T-helper 2 cell treated with Interferon-gamma antibody and Interleukin-4, amounts not matched to agents 100 ng/mL and 5 ng/mL, for 36 hours (primary cell): ENCODE data around the gene GLA. TPM values are rescaled to one million over a fixed set of nuclear protein-coding genes. Genes with fewer than 3 reads are reported as not detected.

Source experiments
- intact Hi-C: fragments of 100-400 bp; cut with micrococcal nuclease; formaldehyde crosslinking; loops from one replicate; pipeline ENCODE4 v1.15.1; 2023
- total RNA-seq: library from RNA; stranded (reverse); gene quantifications from 2 replicates; pipeline ENCODE4 v1.2.3, GENCODE V29; 2022

GLA gene
- total RNA-seq, 1 donor from 2014 or later: 30.8 TPM

DNA sequence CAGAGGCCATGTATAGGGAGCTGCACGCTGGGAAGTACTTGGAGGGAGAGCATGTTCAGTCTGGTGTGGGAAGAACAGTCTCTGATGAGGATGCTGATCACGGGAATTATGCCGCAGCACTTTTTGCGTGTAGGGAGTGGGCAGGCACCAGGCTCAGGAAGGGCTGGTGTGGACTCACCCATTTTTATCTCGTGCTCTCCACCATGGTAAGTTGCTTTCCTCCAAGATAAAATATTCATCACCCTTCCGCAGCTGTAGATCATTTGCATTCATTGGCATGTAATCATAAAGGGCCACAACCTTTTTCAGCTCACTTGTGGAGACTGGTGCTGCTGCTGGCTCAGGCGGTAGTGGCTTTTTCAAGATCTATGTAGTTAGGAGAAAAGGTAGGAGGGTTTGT lies 47.3 kb downstream of the GLA start:
- intact Hi-C loops: no loop called here

DNA sequence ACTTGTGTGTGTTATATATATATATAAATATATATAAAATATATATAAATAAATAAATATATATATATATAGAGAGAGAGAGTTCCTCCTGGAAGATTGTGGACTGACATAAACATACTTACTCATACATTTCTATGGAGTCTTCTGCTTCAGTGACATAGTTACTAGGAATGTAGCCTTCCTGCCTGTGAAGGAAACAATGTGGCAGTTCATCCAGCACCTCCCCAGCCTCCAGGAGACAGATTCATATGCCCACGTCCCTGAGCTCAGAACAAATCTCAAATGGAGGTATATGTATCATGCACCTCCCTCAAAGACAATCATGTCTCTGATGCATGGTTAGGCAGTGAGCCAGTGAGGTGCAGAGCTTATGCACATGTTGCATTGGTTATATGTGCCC lies 47.8 kb downstream of the GLA start:
- intact Hi-C loops: no loop called here

DNA sequence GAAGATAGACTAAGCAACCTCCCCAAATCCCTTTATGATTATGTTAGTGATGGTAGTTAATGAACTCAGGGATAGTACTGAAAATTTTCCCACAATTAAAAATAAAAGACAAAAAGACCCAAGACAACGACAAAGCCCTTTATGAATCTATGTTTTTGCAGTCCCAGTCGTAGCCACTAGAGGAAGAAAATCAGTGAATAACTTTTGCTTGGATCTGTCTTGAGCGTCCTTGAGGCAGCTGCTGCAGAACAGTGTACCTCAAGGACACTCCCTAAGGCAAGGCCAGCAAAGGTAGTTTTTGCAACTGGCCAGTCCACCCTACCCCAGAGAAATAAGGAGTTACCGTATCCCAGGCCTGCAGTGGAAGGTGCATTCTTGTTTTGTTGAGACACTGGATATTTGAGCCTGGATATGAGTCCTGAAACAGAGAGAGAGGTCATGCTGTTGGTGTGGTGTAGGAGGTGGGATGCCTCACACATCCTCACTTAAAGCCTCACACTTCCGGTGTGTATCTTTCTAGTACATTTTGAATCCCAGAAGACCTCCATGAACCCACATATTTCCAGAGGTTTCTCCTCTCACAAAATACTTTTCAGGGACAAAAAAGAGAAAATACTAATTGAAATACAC lies 50.4 kb downstream of the GLA start:
- intact Hi-C loops: no loop called here

DNA sequence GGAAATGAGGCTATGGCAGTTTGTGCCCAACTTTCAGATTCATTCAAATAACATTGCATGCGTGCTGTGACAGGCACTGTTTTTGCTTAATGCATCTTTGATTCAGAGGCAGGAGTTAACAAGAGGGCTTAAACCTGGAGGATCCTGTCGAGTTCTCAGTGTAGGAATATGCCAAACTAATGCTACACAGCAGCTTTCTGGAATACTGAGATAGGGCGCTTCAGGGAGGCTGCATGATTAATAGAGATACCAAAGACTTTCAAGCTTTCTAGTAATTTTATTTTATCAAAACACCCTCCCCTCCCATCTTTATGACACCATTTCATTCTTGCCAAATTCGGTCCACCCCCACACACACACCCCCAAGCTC lies 58.5 kb downstream of the GLA start:
- intact Hi-C loops: loop anchor here (2.0 to 5.0 kb wide), 4 partner anchors 60 to 584 kb away; partner anchors contain the start of genes CSTF2, HNRNPH2, TRMT2B and ZMAT1

DNA sequence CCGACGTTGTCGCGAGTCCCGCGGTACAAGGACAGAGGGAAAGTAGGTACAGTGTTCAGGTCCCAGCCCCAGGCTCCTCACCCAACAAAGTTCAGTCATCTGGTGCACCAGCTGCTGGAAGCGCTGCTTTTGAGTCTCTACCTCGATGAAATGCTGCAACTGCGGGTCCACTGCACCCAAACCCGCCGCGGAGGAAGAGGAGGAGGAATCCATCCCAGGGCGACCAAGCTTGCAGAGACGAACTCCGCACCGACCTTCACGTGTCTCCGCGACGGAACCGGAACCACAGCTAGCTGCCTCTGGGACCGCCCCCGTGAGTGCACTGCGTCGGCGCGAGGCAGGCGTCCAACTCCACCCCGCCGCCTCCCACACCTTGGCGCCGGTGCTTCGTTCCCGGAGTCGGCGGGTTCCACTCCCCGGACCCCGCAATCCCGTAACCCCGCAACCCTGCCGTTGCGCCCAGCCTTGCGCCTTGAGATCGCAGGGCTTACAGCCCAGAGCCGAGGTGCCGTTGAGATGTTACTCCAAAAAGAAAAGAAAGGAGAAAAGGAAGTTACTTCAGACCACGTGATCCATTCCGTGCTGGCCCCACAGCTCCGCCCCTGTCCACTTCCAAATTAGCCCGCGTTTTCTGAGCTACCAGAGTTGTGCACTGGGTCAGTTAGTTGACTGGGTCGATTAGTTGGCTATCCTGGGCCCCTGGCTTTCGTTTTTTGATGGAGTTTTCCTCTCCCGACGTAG lies 59.1 kb downstream of the GLA start, which contains the start of gene TIMM8A:
Gene TIMM8A (minus strand): TSS at position 291 of the 741 bp plus-strand sequence. CDS start 78 bp downstream, at position 213.
- intact Hi-C loops: loop anchor here (1.0 to 5.0 kb wide), 5 partner anchors 42 to 584 kb away; partner anchors contain the start of genes CSTF2, HNRNPH2, TRMT2B and ZMAT1

DNA sequence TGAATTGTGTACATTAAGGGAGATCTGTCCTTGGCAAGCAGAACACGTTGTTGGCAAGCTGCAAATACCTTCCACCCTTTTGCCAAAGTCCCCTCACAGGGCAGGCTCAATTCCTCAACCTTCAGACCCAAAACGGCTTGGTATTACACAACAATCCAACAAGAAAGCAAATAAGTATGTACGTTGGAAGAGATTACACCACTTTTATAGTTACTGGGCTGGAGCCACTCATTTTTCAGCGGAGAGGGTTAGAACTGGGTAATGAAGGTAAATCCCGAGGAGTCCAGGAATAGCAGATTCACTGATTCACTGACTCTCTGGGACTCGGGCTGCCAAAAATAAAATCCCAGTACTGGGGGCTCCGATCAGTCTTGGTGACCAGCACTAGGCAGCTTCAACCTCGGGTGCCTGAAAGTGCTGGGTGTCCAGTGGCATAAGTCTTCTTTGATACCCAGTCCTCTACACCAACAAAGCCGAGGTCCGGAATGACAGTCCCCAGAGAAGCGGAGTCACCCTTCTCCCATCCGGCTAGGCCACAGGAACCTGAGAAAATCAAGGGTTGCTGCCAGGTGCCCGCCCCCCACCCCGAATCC lies 59.8 kb downstream of the GLA start:
- intact Hi-C loops: loop anchor here (1.0 to 5.0 kb wide), 5 partner anchors 42 to 585 kb away; partner anchors contain the start of genes CSTF2, HNRNPH2, TRMT2B and ZMAT1

Other genes starting within 250 kb of the GLA start
- 0.82 TPM in 2 replicates for gene DRP2, start 188.1 kb downstream of the GLA start, total RNA-seq
- 0.09 and 0.16 TPM in 2 replicates for gene TAF7L, start 116.6 kb downstream of the GLA start, total RNA-seq
- gene TIMM8A, start 59.2 kb downstream of the GLA start, total RNA-seq: 15.9 and 17.2 TPM in 2 replicates
- not detected in 2 replicates for gene BTK, start 21.7 kb downstream of the GLA start, total RNA-seq
- 256 and 262 TPM in 2 replicates for gene RPL36A, start 16.9 kb downstream of the GLA start, total RNA-seq
- 41.5 and 42.2 TPM in 2 replicates for gene HNRNPH2, start 297 bp upstream of the GLA start, total RNA-seq
- 2.6 and 2.8 TPM in 2 replicates for gene ARMCX4, start 77.5 kb upstream of the GLA start, total RNA-seq
- gene ARMCX1, start 142.6 kb upstream of the GLA start, total RNA-seq: 0.41 and 0.64 TPM in 2 replicates
- gene ARMCX6, start 210.1 kb upstream of the GLA start, total RNA-seq: 43.4 and 43.7 TPM in 2 replicates
- gene ARMCX3, start 215.2 kb upstream of the GLA start, total RNA-seq: 30.4 and 32.0 TPM in 2 replicates